HK-2 (cell line): ENCODE results near the gene GBP6.
"Not testable (repeated sequence)": the region's sequence is repeated elsewhere in the genome, so short reads cannot be mapped to it uniquely, and the experiment has no call there.

Experiments used
- DNase-seq: peaks from one replicate; pipeline ENCODE4 v3.0.0-alpha.2; 2018; ENCODE audit not compliant: unreplicated experiment

Gene GBP6

DNA sequence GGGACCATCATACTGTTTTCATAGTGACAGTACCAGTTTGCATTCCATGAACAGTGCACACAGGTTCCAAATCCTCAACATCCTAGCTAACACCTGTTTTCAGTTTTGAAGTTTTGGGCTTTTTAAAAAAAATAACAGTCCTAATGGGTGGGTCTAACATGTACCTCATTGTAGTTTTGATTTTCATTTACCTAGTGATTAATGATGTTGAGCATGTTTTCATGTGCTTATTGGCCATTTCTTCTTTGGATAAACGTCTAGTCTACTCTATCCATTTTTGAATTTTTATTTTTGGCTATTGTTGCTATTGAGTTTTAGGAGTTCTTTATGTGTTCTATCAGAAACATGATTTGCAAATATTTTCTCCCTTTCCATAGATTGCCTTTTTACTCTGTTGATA, 3.4 kb downstream of the GBP6 start:
- DNase-seq, result no peak

DNA sequence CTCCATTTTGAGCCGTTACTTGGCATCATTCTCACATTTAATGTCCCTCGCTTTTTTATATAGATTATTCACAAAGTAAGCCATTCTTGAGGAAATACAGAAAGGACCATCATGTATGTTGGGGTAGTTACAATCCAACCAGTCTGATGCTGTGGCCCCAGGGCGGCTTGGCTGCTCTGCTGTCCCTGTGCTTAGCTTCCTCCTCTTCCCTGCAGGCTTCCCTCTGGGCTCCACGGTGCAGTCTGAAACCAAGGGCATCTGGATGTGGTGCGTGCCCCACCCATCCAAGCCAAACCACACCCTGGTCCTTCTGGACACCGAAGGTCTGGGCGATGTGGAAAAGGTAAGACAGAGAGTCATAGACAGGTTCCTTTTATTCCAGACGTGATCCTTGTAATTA, 5.5 kb downstream of the GBP6 start:
- no peak for DNase-seq

DNA sequence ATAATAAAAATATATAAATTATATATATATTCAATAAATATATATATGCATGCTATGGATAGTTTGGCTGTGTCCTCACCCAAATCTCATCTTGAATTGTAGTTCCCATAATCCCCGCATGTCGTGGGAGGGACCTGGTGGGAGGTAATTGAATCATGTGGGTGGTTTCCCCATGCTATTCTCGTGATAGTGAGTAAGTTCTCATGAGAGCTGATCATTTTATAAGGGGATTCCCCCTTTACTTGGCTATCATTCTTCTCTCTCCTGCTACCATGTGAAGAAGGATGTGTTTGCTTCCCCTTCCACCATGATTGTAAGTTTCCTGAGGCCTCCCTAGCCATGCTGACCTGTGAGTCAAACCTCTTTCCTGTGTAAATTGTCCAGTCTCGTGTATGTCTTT, 10.0 kb downstream of the GBP6 start:
- not testable (repeated sequence) for DNase-seq

DNA sequence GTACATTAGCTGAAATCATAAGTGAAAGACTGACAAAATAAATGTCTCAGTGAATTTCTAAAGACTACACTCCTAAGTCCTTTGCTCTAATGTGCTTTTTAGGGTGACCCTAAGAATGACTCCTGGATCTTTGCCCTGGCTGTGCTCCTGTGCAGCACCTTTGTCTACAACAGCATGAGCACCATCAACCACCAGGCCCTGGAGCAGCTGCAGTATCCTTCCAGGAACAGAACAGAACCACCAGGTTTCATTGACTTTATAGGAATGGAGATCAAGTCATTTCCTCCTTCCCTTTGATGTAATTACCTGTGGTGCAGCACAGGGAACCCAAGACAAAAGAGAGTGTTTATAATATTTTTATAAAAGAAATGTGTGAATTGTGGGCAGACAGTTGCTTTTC, 14.1 kb downstream of the GBP6 start:
- DNase-seq, result no peak

DNA sequence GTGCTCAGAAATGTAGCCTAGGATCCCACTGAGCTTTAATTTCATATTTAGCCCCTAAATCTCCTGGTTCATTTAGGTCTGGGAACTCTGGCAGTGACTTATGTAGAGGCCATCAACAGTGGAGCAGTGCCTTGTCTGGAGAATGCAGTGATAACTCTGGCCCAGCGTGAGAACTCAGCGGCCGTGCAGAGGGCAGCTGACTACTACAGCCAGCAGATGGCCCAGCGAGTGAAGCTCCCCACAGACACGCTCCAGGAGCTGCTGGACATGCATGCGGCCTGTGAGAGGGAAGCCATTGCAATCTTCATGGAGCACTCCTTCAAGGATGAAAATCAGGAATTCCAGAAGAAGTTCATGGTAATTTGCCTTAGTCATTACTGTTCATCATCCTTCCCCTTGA, 17.8 kb downstream of the GBP6 start:
- no peak for DNase-seq

DNA sequence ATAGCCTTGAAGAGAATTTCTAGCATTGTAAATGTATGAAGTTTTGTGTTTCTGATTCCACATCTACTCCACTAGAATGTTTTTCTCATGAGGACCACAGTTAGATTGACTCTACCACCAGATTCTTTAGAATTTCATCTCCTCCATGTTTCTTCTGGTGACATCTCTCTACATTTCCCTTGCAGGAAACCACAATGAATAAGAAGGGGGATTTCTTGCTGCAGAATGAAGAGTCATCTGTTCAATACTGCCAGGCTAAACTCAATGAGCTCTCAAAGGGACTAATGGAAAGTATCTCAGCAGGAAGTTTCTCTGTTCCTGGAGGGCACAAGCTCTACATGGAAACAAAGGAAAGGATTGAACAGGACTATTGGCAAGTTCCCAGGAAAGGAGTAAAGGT, 18.6 kb downstream of the GBP6 start:
- DNase-seq, result no peak

DNA sequence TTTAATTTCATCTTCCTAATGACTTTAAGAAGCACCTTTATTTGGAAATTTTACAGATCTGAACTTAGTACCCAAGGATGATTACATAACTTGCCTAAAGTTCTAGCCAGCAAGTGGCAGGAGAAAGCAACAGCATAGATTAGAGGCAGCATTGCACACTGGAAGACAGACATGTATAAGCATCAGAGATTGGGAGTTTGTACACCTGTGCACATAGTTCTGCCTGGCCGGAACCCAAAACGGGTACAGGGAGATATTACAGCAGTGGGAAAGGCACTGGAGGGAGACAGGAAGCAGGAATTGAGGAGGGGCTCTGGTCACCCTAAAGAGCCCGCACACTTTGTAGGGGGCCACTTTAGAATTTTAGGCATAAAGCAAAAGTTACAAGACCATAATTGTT, 19.3 kb downstream of the GBP6 start:
- DNase-seq, result no peak

DNA sequence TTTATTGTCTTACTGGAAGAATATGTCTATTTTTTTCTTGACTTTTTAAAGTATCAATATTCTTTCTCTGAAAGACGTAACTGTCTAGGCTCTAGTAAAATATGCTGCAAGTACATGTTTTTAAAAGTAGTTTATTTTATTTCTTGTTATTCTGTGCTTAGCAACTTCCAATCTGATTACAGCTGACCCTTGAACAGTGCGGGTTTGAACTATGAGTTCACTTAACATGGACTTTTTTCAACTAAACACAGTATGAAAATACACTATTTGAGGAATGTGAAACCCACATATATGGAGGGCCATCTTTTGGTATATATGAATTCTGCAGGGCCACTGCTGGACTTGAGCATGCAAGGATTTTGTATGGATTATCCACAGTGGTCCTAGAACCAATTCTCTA, 26.8 kb downstream of the GBP6 start:
- DNase-seq, result no peak

DNA sequence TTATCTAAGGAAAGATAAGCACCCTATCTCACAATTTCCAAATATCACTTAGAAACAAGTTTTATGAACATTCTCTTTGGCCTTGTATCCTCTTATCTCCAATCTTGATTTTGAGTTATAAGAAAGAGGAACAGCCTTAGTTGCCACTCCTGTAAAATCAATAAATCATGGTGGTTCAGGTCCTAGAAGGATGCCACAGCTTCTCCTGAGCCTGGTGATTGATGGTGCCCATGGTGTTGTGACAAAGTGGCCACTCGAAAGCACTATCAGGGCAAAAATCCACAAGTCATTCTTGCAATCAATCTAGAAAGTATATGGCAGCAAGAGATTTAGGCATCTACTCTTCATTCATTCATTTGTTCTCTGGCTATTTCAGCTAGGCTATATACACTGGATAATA, 27.8 kb downstream of the GBP6 start:
- DNase-seq, result no peak

DNA sequence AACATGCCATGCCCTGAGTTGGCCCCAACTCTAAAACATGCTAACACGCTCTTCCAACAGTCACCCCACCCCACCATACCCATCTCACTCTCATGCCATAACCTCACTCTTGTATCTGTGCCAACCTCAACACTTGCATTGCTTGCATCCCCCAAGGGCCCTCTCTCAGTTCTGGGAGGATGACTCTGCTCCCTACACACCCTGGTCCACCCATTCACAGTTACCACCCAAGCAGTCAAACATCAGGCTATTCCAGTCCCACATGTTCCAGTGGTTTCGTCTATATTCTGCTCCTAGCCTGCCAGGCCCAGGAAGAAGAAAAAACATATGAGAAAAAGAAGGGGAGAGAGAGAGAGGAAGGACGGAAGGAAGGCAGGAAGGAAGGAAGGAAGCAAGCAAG, 31.0 kb downstream of the GBP6 start:
- no peak for DNase-seq

DNA sequence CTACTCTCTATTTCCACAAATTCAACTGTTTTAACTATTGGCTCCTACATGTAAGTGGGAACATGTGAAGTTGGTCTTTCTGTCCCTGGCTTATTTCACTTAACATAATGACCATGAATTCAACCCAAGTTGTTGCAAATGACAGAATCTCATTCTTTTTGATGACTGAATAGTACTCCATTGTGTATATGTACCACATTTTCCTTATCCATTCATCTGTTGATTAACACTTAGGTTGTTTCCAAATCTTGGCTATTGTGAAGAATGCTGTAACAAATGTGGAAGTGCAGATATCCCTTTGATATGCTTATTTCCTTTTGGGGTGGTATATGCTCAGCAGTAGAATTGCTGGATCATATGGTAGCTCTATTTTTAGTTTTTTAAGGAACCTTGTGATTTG, 33.0 kb downstream of the GBP6 start:
- no peak for DNase-seq

DNA sequence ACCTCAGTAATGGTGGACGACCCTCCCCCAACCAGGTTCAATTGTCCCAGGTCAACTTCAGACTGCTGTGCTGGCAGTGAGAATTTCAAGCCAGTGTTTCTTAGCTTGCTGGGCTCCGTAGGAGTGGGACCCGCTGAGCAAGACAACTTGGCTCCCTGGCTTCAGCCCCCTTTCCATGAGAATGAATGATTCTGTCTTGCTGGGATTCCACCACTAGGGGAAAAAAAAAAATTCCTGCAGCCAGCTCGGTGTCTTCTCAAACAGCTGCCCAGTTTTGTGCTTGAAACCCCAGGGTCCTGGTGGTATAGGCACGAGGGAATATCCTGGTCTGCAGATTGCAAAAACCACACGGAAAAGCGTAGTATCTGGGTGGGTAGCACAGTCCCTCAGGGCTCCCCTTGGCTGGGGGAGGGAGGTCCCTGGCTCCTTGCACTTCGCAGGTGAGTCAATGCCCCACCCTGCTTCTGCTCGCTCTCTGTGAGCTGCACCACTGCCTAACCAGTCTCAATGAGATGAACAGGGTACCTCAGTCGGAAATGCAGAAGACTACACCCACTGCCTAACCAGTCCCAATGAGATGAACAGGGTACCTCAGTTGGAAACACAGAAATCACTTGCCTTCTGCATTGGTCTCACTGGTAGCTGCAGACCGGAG, 41.5 kb downstream of the GBP6 start:
- DNase-seq, result no peak

DNA sequence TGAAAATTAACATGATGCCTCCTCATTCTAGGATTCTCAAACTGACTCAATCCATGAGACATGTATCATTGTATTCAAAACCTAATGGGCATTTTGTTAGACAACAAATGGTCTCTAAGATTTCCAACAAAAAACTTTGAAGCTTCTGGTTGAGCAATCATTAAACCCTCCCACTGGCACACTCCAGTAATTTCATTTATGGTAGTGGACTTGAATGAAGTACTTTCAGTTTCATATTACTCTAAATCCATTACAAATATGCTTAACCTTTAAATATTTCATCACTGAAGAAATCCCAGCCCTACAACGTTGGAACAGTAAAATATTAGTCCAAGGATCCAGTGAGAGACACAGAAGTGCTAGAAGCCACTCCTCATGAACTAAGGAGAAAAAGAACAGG, 43.5 kb downstream of the GBP6 start:
- no peak for DNase-seq

DNA sequence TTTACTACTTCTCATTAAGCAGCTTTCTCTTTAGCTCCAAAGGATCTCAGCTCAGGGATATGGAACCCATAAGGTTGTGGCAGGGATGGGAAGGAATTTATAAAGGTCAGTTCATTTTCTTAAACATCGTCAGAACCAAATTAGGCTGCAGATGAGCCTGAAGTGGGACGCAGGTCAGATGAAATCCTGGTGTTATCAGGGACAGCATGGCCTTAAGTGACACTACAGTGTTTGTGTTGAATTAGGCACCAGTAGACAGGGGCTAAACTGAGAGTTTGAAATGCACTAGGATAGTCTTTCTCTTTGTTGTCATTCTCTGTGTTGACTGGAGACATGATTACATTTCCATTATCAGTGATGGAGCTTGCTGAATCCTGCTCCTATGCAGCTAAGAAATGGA, 43.9 kb downstream of the GBP6 start:
- not testable (repeated sequence) for DNase-seq

DNA sequence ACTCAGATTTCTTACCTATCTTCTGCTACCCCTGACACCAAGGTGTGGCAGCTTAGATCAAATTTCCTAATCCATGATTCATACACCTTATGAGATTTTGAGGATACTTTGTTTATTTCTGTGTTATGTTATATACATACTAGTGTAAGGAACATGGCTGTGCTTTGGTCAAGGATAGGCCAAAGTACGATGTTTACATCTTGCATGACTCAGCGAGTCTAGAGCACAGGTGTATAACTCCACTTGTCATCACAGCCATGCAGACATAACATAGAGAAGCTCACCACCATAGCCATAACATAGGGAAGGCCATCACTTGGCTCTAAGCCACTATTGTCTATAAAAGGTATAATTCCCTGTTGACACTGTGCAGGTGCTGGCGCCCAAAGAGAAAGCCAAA, 61.2 kb downstream of the GBP6 start:
- no peak for DNase-seq

DNA sequence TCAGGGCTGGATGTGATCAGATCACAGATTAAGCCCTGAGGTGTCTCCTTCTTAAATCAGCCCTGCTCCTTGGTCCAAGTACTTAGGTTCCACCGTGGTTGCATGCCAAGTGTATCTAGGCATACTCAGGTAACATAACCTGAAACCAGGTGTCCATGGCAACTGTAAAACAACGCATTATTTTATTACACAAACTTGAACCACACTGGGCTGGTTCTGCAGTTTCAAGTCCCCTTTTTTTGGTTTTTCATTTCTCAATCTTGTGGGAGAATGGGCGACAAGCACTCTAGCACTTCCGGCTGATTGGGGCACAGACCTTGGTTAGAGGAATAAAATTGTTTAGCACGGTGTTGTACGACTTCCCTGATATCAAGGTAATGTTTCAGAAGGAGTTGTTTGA, 65.2 kb downstream of the GBP6 start:
- no peak for DNase-seq

DNA sequence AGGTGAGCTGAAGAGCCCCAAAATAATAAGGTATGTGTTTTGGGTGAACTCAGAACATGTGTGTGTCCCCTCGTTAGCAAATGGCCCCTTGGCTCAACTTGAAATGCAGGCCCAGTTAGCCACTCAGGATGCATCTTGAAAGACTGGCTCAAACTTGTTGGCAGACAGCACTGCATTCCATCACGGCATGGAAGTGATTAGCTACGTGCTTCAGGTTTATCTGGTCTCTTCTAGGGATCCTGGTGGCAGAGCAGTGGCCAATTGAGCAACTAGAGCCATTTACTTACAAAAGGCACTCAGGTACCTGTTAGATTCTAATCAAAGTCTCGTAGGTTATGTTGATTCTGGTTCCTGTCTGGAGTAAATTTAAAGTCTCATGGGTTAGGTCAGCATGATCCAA, 65.8 kb downstream of the GBP6 start:
- not testable (repeated sequence) for DNase-seq

DNA sequence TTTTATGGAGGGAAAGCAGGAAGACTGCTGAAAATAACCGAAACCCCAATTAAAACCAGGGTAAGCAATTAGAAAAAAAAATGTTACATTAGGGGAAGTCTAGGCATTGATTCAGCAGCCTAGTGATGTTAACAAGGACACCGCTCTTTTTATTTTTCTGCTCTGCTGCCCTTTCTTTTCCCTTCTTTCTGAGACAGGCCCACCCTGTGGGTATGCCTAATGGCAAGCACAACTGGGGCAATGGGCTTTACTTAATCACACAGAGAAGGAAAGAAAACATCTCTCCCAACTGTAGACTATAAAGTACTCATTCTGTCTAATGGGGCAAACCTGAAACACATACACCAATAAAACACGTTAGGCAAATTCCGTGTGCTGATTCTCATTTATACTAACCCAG, 69.6 kb downstream of the GBP6 start:
- no peak for DNase-seq

DNA sequence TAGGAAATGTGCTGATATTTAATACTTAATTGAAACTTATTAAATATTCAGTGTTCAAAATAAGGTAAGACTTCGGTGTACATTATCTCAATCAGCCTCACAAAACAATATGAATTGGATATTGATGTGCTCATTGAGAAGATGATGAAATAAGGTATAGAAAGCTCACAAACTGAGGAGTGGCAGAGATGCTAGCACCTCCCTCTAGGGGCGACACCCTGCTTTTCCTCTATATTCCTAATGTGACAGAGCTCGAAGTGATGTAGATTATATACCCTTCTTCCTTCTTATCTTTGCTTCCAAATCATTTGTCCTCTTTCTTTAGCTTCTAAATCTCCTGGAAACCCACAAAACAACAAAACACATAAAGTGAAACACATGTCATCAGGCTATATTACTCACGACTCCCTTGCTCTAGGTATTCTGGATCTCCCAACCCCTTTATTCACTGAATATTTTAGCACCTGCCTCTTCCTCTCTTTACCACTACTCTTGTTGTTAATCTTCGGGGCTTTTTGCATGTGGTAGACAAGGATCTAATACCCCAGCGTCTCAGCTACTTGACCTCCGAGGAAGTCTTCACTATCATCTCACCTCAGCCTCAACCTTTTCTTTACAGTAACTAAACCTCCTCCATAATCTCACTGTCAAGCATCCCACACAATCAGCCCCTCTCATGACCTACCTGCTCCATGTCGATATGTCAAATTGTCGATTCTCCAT, 70.4 kb downstream of the GBP6 start:
- DNase-seq, result not testable (repeated sequence)
